PC-3 (cell line): Measurements from ENCODE around the gene CHRNA3.

Source experiments
- CTCF ChIP-seq: fragments of 300-600 bp; sonication (generic); conservative IDR thresholded peaks from 2 replicates; pipeline ENCODE4 v1.5.1; 2017; ENCODE audit warnings: antibody characterized with exemption, low read depth, mild to moderate bottlenecking, low read length
- EZH2 ChIP-seq: fragments of 300-600 bp; sonication (generic); IDR thresholded peaks from one replicate; pipeline ENCODE4 v1.6.1; 2017; ENCODE audit warnings: antibody characterized with exemption, mild to moderate bottlenecking, low read length; ENCODE audit not compliant: unreplicated experiment
- EZH2phosphoT487 ChIP-seq: fragments of 300-600 bp; sonication (generic); IDR thresholded peaks from 2 replicates; pipeline ENCODE4 v1.6.1; 2018; ENCODE audit warnings: mild to moderate bottlenecking, antibody characterized with exemption, low read length, borderline replicate concordance

GRCh38 chr15:78626381-78626995 is 5.7 kb upstream of the CHRNA3 start:
- TF ChIP-seq CTCF (no peak), EZH2phosphoT487 (no peak), EZH2 (no peak)
